HTR-8/SVneo (cell line): ENCODE measurements around the gene CUL5.
A peak's percentile ranks its signal among the peaks of the same experiment; 100 is the strongest.

Experiments used
- DNase-seq: peaks from one replicate; pipeline ENCODE4 v3.0.0; 2011; ENCODE audit warnings: low spot score, mixed read lengths; ENCODE audit not compliant: insufficient read length
- FAIRE-seq: peaks from 2 replicates; lab custom pipeline; 2011; peaks lifted over from hg19 to GRCh38; lab: Jason Lieb, UNC

Gene CUL5

GRCh38 chr11:108008656-108009496, at the start of gene CUL5:
Gene CUL5, plus strand, starts transcription at chr11:108008898. Its CDS starts 451 bp downstream, at chr11:108009349.
- peak; percentile 95 for DNase-seq
- peak; percentile 94 for FAIRE-seq

GRCh38 chr11:107961480-107961879, 47.2 kb upstream of the CUL5 start:
- no peak for DNase-seq

GRCh38 chr11:107962181-107962580, 46.5 kb upstream of the CUL5 start:
- FAIRE-seq (no peak), DNase-seq (no peak)

More at GRCh38 chr11:107961480-107961879, 47.2 kb upstream of the CUL5 start:
- no peak for FAIRE-seq

- DNase-seq: no peak
- FAIRE-seq: no peak
Observed at GRCh38 chr11:107963091-107963490, 45.6 kb upstream of the CUL5 start.

- no peak for FAIRE-seq
- no peak for DNase-seq
Observed at GRCh38 chr11:107969219-107969618, 39.5 kb upstream of the CUL5 start.

GRCh38 chr11:107970049-107970448, 38.6 kb upstream of the CUL5 start:
- DNase-seq (no peak), FAIRE-seq (no peak)

GRCh38 chr11:107973641-107974040, 35.1 kb upstream of the CUL5 start:
- no peak for DNase-seq
- peak; percentile 73 for FAIRE-seq

GRCh38 chr11:107988397-107989158, 20.1 kb upstream of the CUL5 start:
- peak; percentile 83 for FAIRE-seq
- no peak for DNase-seq

- DNase-seq (no peak), FAIRE-seq (no peak)
Observed at GRCh38 chr11:107991868-107992414, 16.8 kb upstream of the CUL5 start.

- FAIRE-seq (no peak), DNase-seq (no peak)
Observed at GRCh38 chr11:107996006-107996776, 12.5 kb upstream of the CUL5 start.

- DNase-seq: no peak
Observed at GRCh38 chr11:107998761-107999160, 9.9 kb upstream of the CUL5 start.

GRCh38 chr11:107999759-108000455, 8.8 kb upstream of the CUL5 start:
- FAIRE-seq (peak; percentile 75), DNase-seq (peak; percentile 88)

More at GRCh38 chr11:107998761-107999160, 9.9 kb upstream of the CUL5 start:
- FAIRE-seq: no peak

- DNase-seq: no peak
- no peak for FAIRE-seq
Observed at GRCh38 chr11:108002476-108002875, 6.2 kb upstream of the CUL5 start.

- FAIRE-seq: no peak
- DNase-seq: no peak
Observed at GRCh38 chr11:108003623-108004022, 5.1 kb upstream of the CUL5 start.

- FAIRE-seq (no peak), DNase-seq (no peak)
Observed at GRCh38 chr11:108007819-108008218, 879 bp upstream of the CUL5 start.

GRCh38 chr11:108009497-108010370, 1.0 kb downstream of the CUL5 start:
- FAIRE-seq (peak; percentile 38), DNase-seq (no peak)

GRCh38 chr11:108012139-108012725, 3.5 kb downstream of the CUL5 start:
- FAIRE-seq (no peak), DNase-seq (no peak)

GRCh38 chr11:108016647-108017046, 7.9 kb downstream of the CUL5 start:
- no peak for FAIRE-seq
- DNase-seq: no peak
